ENCODE results near the gene FGD5.

- TF ChIP-seq CTCF (IDR thresholded peaks at IDR 0.05) (no peak), EZH2 (IDR thresholded peaks at IDR 0.05; ENCODE audit: borderline replicate concordance, insufficient read depth, low read depth, low read length, poor library complexity, severe bottlenecking) (no peak)
These were observed 32.4 kb upstream of the FGD5 start for GRCh38 chr3:14786369-14786768.
